Gastrocnemius medialis (tissue), 4 donors: ENCODE measurements around the gene ATL1. TPM values are rescaled to one million over a fixed set of nuclear protein-coding genes. Genes with fewer than 3 reads are reported as not detected.
A peak's percentile ranks its signal among the peaks of the same experiment; 100 is the strongest.

Experiments
- ATAC-seq, 2 donors: fragments of 150-250 bp; one replicate each; pipeline ENCODE4 v1.9.1; 2016
- DNase-seq, 2 donors: peaks; one replicate each; pipeline ENCODE4 v3.0.0-alpha.2; 2019
- H3K27ac ChIP-seq, 4 donors: fragments of 200-600 bp; sonication (generic); 1 replicate in 1 of 4; 2 replicates in 3 of 4; pipeline ENCODE4 v1.5.1; 2016 to 2018; ENCODE audit warnings: mild to moderate bottlenecking in 2 of 4, moderate library complexity in 1 of 4
- H3K27me3 ChIP-seq, 3 donors: fragments of 200-600 bp; sonication (generic) in 2 of 3; 1 replicate in 1 of 3; 2 replicates in 2 of 3; pipeline versions ENCODE4 v1.5.1 to v1.6.0; 2016 to 2019; ENCODE audit warnings: mild to moderate bottlenecking in 1 of 3, moderate library complexity in 1 of 3
- H3K36me3 ChIP-seq, 2 donors: fragments of 200-600 bp; sonication (generic) in 1 of 2; one replicate each; pipeline ENCODE4 v1.5.1; 2017 to 2018
- H3K4me1 ChIP-seq, 2 donors: fragments of 200-600 bp; sonication (generic) in 1 of 2; one replicate each; pipeline ENCODE4 v1.5.1; 2016 to 2017; ENCODE audit warnings: mild to moderate bottlenecking in 2 of 2
- H3K4me3 ChIP-seq, 4 donors: fragments of 200-600 bp; sonication (generic) in 3 of 4; 1 replicate in 1 of 4; 2 replicates in 3 of 4; pipeline ENCODE4 v1.5.1; 2016 to 2019; ENCODE audit warnings: mild to moderate bottlenecking in 2 of 4
- H3K9me3 ChIP-seq, 3 donors: fragments of 200-600 bp; sonication (generic) in 2 of 3; 1 replicate in 1 of 3; 2 replicates in 2 of 3; pipeline ENCODE4 v1.5.1; 2016 to 2019
- CTCF ChIP-seq, 5 experiments: fragments of 450-650 bp in 3 of 5; fragments of 200-600 bp in 2 of 5; sonication (generic) in 2 of 5; IDR thresholded peaks in 4 of 5; conservative IDR thresholded peaks in 1 of 5; 1 replicate in 4 of 5; 2 replicates in 1 of 5; pipeline ENCODE4 v1.5.1; 2016 to 2019; ENCODE audit warnings: antibody characterized with exemption in 5 of 5, mild to moderate bottlenecking in 3 of 5, moderate library complexity in 3 of 5
- POLR2A ChIP-seq, 2 donors: fragments of 450-650 bp; IDR thresholded peaks; one replicate each; pipeline ENCODE4 v1.6.1; 2017; ENCODE audit warnings: antibody characterized with exemption in 2 of 2, mild to moderate bottlenecking in 2 of 2, moderate library complexity in 2 of 2
- in situ Hi-C, 4 donors: fragments of 200-750 bp; cut with MboI; loops; one replicate each; pipeline versions ENCODE4 v1.15.0 to v1.8.0; 2017; ENCODE audit warnings: low sequenced_read_pairs in 4 of 4
- intact Hi-C: fragments of 100-400 bp; cut with DNase I; formaldehyde crosslinking; loops from one replicate; pipeline ENCODE4 v1.15.1; 2023; ENCODE audit warnings: low total_unique reads
- total RNA-seq, 4 donors: library from RNA; depleted of rRNA; stranded (reverse); fragments of >200 nt; gene quantifications; one replicate each; pipeline versions ENCODE4 v1.1.0 to v1.2.3, GENCODE V29; 2016

The ATL1 gene
- total RNA-seq, 4 donors from 2014 or later, result 0.15 to 1.3 (median 0.58) TPM

- Histone ChIP-seq H3K9me3 (no peaks in the 10 kb centered on the region), H3K27me3 (no peaks in the 10 kb centered on the region), H3K4me1 (peaks cover 13 to 14% of the 10 kb centered on the region in 2 donors), H3K27ac (no peak overlapping the region), H3K36me3 (no peaks in the 10 kb centered on the region), H3K4me3 (no peak overlapping the region)
- intact Hi-C loops (no loop called here), in situ Hi-C loops (no loop called here)
- ATAC-seq, result no peak
- TF ChIP-seq POLR2A (IDR thresholded peaks at IDR 0.05) (no peak), CTCF (IDR thresholded peaks at IDR 0.05 in 4 of 5, conservative IDR thresholded peaks at IDR 0.05 in 1 of 5) (no peak)
- DNase-seq, result no peak
Observed at GRCh38 chr14:50647282-50647681, 87.3 kb downstream of the ATL1 start.

GRCh38 chr14:50647753-50648152, 87.8 kb downstream of the ATL1 start:
- DNase-seq, result no peak
- no peaks in the 10 kb centered on the region for H3K36me3 ChIP-seq
- H3K27ac ChIP-seq, result no peak overlapping the region
- no peak for ATAC-seq
- no peak overlapping the region for H3K4me3 ChIP-seq
- TF ChIP-seq POLR2A (IDR thresholded peaks at IDR 0.05), result no peak
- TF ChIP-seq CTCF (IDR thresholded peaks at IDR 0.05 in 4 of 5, conservative IDR thresholded peaks at IDR 0.05 in 1 of 5), result no peak
- no peaks in the 10 kb centered on the region for H3K9me3 ChIP-seq
- peaks cover 13 to 15% of the 10 kb centered on the region in 2 donors for H3K4me1 ChIP-seq
- no peaks in the 10 kb centered on the region for H3K27me3 ChIP-seq
- intact Hi-C loops (no loop called here), in situ Hi-C loops (no loop called here)

GRCh38 chr14:50649691-50650090, 89.7 kb downstream of the ATL1 start:
- Histone ChIP-seq H3K27me3 (no peaks in the 10 kb centered on the region), H3K4me1 (peaks cover 13 to 23% of the 10 kb centered on the region in 2 donors), H3K36me3 (no peaks in the 10 kb centered on the region), H3K4me3 (no peak overlapping the region), H3K9me3 (no peaks in the 10 kb centered on the region), H3K27ac (no peak overlapping the region)
- ATAC-seq, result no peak
- TF ChIP-seq POLR2A (IDR thresholded peaks at IDR 0.05), result no peak
- no peak for DNase-seq
- in situ Hi-C loops (no loop called here), intact Hi-C loops (no loop called here)

- H3K4me1 ChIP-seq, result peaks cover 28 to 38% of the 10 kb centered on the region in 2 donors
- H3K36me3 ChIP-seq, result peaks cover 0 to 5% of the 10 kb centered on the region in 2 donors
- DNase-seq, result no peak
- H3K9me3 ChIP-seq, result no peaks in the 10 kb centered on the region
- in situ Hi-C loops, result no loop called here
- ATAC-seq, result no peak
- H3K27me3 ChIP-seq, result no peaks in the 10 kb centered on the region
- H3K4me3 ChIP-seq, result no peak overlapping the region
- TF ChIP-seq CTCF (IDR thresholded peaks at IDR 0.05 in 4 of 5, conservative IDR thresholded peaks at IDR 0.05 in 1 of 5), result no peak
- no peak for TF ChIP-seq POLR2A (IDR thresholded peaks at IDR 0.05)
- intact Hi-C loops, result no loop called here
- H3K27ac ChIP-seq, result no peak overlapping the region
Observed at GRCh38 chr14:50656776-50657175, 96.8 kb downstream of the ATL1 start.

GRCh38 chr14:50657753-50658152, 97.8 kb downstream of the ATL1 start:
- peak overlapping the region in 3 of 4 donors; percentile 10 to 42 (median 11) for H3K27ac ChIP-seq
- no peak for TF ChIP-seq CTCF (IDR thresholded peaks at IDR 0.05 in 4 of 5, conservative IDR thresholded peaks at IDR 0.05 in 1 of 5)
- TF ChIP-seq POLR2A (IDR thresholded peaks at IDR 0.05), result no peak
- in situ Hi-C loops (no loop called here), intact Hi-C loops (no loop called here)
- H3K9me3 ChIP-seq, result no peaks in the 10 kb centered on the region
- H3K4me1 ChIP-seq, result peaks cover 22 to 37% of the 10 kb centered on the region in 2 donors
- H3K27me3 ChIP-seq, result no peaks in the 10 kb centered on the region
- no peak for DNase-seq
- no peak overlapping the region for H3K4me3 ChIP-seq
- peaks cover 0 to 5% of the 10 kb centered on the region in 2 donors for H3K36me3 ChIP-seq
- no peak for ATAC-seq
